CD14-positive monocyte (primary cell): ENCODE data around the gene SIK2. TPM values are rescaled to one million over a fixed set of nuclear protein-coding genes. Genes with fewer than 3 reads are reported as not detected.
A peak's percentile ranks its signal among the peaks of the same experiment; 100 is the strongest.

ENCODE experiments used
- DNase-seq, 3 donors: peaks; one replicate each; pipeline ENCODE4 v3.0.0-alpha.2; 2011 to 2022
- H2AFZ ChIP-seq: 2 replicates; pipeline ENCODE4 v1.6.0; 2012; ENCODE audit warnings: mild to moderate bottlenecking, low read depth, low read length, inconsistent platforms; ENCODE audit not compliant: insufficient read depth, poor library complexity, severe bottlenecking
- H3K27ac ChIP-seq, 2 donors: 1 replicate in 1 of 2; 2 replicates in 1 of 2; pipeline ENCODE4 v1.5.1; 2012 to 2013; ENCODE audit warnings: low read length in 2 of 2, control low read depth in 1 of 2, inconsistent platforms in 1 of 2, low read depth in 1 of 2, mild to moderate bottlenecking in 1 of 2
- H3K27me3 ChIP-seq, 2 donors: one replicate each; pipeline versions ENCODE4 v1.6.0 to v1.6.1; 2011 to 2013; ENCODE audit warnings: low read length in 2 of 2; ENCODE audit not compliant: control insufficient read depth in 2 of 2, insufficient read depth in 2 of 2
- H3K36me3 ChIP-seq, 2 donors: replicated peaks in 1 of 2; 1 replicate in 1 of 2; 2 replicates in 1 of 2; pipeline versions ENCODE4 v1.5.1 to v1.6.1; 2012 to 2013; ENCODE audit warnings: low read length in 2 of 2, control low read depth in 1 of 2, inconsistent platforms in 1 of 2, mild to moderate bottlenecking in 1 of 2; ENCODE audit not compliant: insufficient read depth in 2 of 2, control insufficient read depth in 1 of 2
- H3K4me1 ChIP-seq, 2 donors: 1 replicate in 1 of 2; 2 replicates in 1 of 2; pipeline versions ENCODE4 v1.5.1 to v1.6.1; 2012 to 2013; ENCODE audit warnings: low read length in 2 of 2, control low read depth in 1 of 2, inconsistent platforms in 1 of 2, mild to moderate bottlenecking in 1 of 2, moderate library complexity in 1 of 2; ENCODE audit not compliant: insufficient read depth in 2 of 2, control insufficient read depth in 1 of 2
- H3K4me2 ChIP-seq: replicated peaks from 2 replicates; pipeline ENCODE3; 2012; ENCODE audit warnings: low read length, moderate library complexity, mild to moderate bottlenecking; ENCODE audit not compliant: poor library complexity, severe bottlenecking; ENCODE audit errors: extremely low read depth
- H3K4me3 ChIP-seq, 3 experiments: fragments of 200-600 bp in 1 of 3; sonication (generic) in 1 of 3; replicated peaks in 1 of 3; 1 replicate in 2 of 3; 2 replicates in 1 of 3; pipeline ENCODE4 v1.5.1; 2011 to 2013; ENCODE audit warnings: low read length in 3 of 3, mild to moderate bottlenecking in 3 of 3, control low read depth in 2 of 3, low read depth in 2 of 3, inconsistent platforms in 1 of 3, moderate library complexity in 1 of 3
- H3K79me2 ChIP-seq: 2 replicates; pipeline ENCODE4 v1.6.0; 2012; ENCODE audit warnings: mild to moderate bottlenecking, control low read depth, inconsistent platforms, low read length, moderate library complexity; ENCODE audit not compliant: insufficient read depth
- H3K9ac ChIP-seq: 2 replicates; pipeline ENCODE4 v1.6.0; 2017; ENCODE audit warnings: low read length, mild to moderate bottlenecking; ENCODE audit not compliant: insufficient read depth, poor library complexity, severe bottlenecking
- H3K9me3 ChIP-seq, 2 donors: replicated peaks in 1 of 2; 1 replicate in 1 of 2; 2 replicates in 1 of 2; pipeline versions ENCODE4 v1.5.1 to v1.6.1; 2012 to 2013; ENCODE audit warnings: low read length in 2 of 2, control low read depth in 1 of 2; ENCODE audit not compliant: control insufficient read depth in 1 of 2, insufficient read depth in 1 of 2
- H4K20me1 ChIP-seq: 2 replicates; pipeline ENCODE4 v1.6.0; 2012; ENCODE audit warnings: mild to moderate bottlenecking, low read length, control low read depth, moderate library complexity; ENCODE audit not compliant: insufficient read depth
- H3K27ac Mint-ChIP-seq, 7 donors: one replicate each; pipeline ENCODE4 v1.8.0; 2020; ENCODE audit warnings: mild to moderate bottlenecking in 7 of 7, mixed read lengths in 7 of 7, moderate library complexity in 6 of 7, inconsistent platforms in 2 of 7
- H3K27me3 Mint-ChIP-seq, 3 donors: one replicate each; pipeline ENCODE4 v1.8.0; 2021 to 2022; ENCODE audit warnings: low read depth in 3 of 3, mild to moderate bottlenecking in 3 of 3, mixed read lengths in 3 of 3, moderate library complexity in 3 of 3, inconsistent platforms in 1 of 3
- H3K36me3 Mint-ChIP-seq, 2 donors: one replicate each; pipeline ENCODE4 v1.8.0; 2020; ENCODE audit warnings: mixed read lengths in 2 of 2, inconsistent platforms in 1 of 2, mild to moderate bottlenecking in 1 of 2
- H3K4me1 Mint-ChIP-seq: one replicate; pipeline ENCODE4 v1.8.0; 2020; ENCODE audit warnings: mild to moderate bottlenecking, mixed read lengths
- H3K4me3 Mint-ChIP-seq, 2 donors: one replicate each; pipeline ENCODE4 v1.8.0; 2020; ENCODE audit warnings: mild to moderate bottlenecking in 2 of 2, mixed read lengths in 2 of 2, moderate library complexity in 1 of 2
- H3K9me3 Mint-ChIP-seq, 7 donors: one replicate each; pipeline ENCODE4 v1.8.0; 2020 to 2022; ENCODE audit warnings: mixed read lengths in 7 of 7, mild to moderate bottlenecking in 6 of 7, moderate library complexity in 6 of 7, inconsistent platforms in 2 of 7
- WGBS: methylation state at CpG from one replicate; pipeline ENCODE4 v1.1.5; 2013; ENCODE audit warnings: missing lambda C conversion rate; ENCODE audit not compliant: insufficient coverage; 5-methylcytosine and 5-hydroxymethylcytosine counted together
- intact Hi-C, 2 donors: fragments of 100-400 bp; cut with micrococcal nuclease; formaldehyde crosslinking; loops; one replicate each; pipeline versions ENCODE4 v1.15.0 to v1.15.1; 2023
- polyA plus RNA-seq, 3 donors: library from polyadenylated mRNA; depleted of rRNA in 1 of 3; unstranded in 2 of 3; stranded (reverse) in 1 of 3; fragments of 300-500 nt in 2 of 3; fragments of >200 nt in 1 of 3; fragmentation: Illumina TruSeq in 2 of 3; gene quantifications; 1 replicate in 2 of 3; 2 replicates in 1 of 3; pipeline ENCODE4 v1.2.3, GENCODE V29; 2012 to 2021
- TF ChIP-seq, protein P1 (sequence below): fragments of 200-600 bp; IDR thresholded peaks from one replicate; pipeline ENCODE4 v1.8.0; 2022; ENCODE audit warnings: antibody characterized with exemption, mild to moderate bottlenecking

SIK2 gene
- polyA plus RNA-seq, 3 donors = 0.16 to 8.8 (median 0.23) TPM

DNA sequence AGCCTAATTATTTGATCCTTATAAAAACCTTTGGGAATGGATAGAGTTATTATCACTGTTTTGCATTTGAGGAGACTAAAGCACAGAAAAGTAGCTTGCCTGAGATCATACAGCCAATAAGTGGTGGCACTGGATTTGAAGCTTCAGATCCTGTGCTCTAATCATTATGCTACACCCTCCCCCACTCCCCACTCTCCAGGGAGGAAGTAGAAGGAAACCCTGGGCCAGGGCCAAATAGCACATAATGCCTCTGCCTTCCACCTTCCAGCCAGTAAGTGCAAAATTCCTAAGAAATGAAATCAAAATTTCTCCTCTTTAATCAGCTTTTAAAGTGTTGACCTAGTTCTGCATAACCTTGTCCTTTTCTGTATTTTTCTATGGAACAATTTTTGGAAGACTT is 61.6 kb downstream of the SIK2 start:
- intact Hi-C loops = no loop called here
- peaks cover 0 to 18% of the 10 kb centered on the region in 2 donors for H3K36me3 ChIP-seq
- TF ChIP-seq, protein P1, sequence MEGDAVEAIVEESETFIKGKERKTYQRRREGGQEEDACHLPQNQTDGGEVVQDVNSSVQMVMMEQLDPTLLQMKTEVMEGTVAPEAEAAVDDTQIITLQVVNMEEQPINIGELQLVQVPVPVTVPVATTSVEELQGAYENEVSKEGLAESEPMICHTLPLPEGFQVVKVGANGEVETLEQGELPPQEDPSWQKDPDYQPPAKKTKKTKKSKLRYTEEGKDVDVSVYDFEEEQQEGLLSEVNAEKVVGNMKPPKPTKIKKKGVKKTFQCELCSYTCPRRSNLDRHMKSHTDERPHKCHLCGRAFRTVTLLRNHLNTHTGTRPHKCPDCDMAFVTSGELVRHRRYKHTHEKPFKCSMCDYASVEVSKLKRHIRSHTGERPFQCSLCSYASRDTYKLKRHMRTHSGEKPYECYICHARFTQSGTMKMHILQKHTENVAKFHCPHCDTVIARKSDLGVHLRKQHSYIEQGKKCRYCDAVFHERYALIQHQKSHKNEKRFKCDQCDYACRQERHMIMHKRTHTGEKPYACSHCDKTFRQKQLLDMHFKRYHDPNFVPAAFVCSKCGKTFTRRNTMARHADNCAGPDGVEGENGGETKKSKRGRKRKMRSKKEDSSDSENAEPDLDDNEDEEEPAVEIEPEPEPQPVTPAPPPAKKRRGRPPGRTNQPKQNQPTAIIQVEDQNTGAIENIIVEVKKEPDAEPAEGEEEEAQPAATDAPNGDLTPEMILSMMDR = no peak
- H3K27me3 Mint-ChIP-seq = no peaks in the 10 kb centered on the region
- no peak for DNase-seq
- no peaks in the 10 kb centered on the region for H3K79me2 ChIP-seq
- H3K9me3 Mint-ChIP-seq = no peaks in the 10 kb centered on the region
- no peak overlapping the region for H3K4me3 Mint-ChIP-seq
- no peaks in the 10 kb centered on the region for H3K9me3 ChIP-seq
- peak overlapping the region in 2 of 7 donors; percentile 13 to 62 for H3K27ac Mint-ChIP-seq
- peaks cover 8% of the 10 kb centered on the region for H3K4me1 Mint-ChIP-seq
- H4K20me1 ChIP-seq = peaks cover 34% of the 10 kb centered on the region
- H3K9ac ChIP-seq = no peak overlapping the region
- no peaks in the 10 kb centered on the region for H3K27me3 ChIP-seq
- H3K27ac ChIP-seq = no peak overlapping the region
- no peaks in the 10 kb centered on the region for H3K4me1 ChIP-seq
- no peak overlapping the region for H2AFZ ChIP-seq
- H3K36me3 Mint-ChIP-seq = peaks cover 18 to 22% of the 10 kb centered on the region in 2 donors
- no peak overlapping the region for H3K4me3 ChIP-seq
- H3K4me2 ChIP-seq = no peak overlapping the region

DNA sequence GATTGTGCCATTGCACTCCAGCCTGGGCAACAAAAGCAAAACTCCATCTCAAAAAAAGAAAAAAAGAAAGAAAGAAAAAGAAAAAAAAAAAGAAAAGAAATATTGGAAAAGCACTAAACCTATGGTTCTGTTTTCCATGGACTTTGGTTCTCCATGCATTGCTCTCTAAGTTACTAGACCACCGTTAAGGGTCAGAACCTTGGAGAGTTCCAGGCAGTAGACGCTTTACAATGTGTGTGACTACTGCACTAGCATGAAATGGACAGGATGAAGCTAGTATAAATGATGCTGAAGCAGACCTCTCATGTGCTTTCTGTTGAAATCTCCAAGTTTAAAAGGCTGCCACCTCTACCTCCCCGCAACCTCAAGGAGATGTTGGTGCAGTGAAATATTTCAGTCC is 63.5 kb downstream of the SIK2 start:
- Histone ChIP-seq H3K79me2 (no peaks in the 10 kb centered on the region), H3K9ac (no peak overlapping the region), H3K9me3 (no peaks in the 10 kb centered on the region), H3K27me3 (no peaks in the 10 kb centered on the region), H3K4me2 (no peak overlapping the region), H4K20me1 (peaks cover 33% of the 10 kb centered on the region), H3K4me1 (no peaks in the 10 kb centered on the region), H2AFZ (no peak overlapping the region), H3K4me3 (no peak overlapping the region), H3K27ac (peak overlapping the region in 1 of 2 donors; percentile 11), H3K36me3 (peaks cover under 1 to 18% of the 10 kb centered on the region in 2 donors)
- peaks cover 18 to 22% of the 10 kb centered on the region in 2 donors for H3K36me3 Mint-ChIP-seq
- intact Hi-C loops = no loop called here
- H3K4me1 Mint-ChIP-seq = peaks cover 5% of the 10 kb centered on the region
- H3K27ac Mint-ChIP-seq = no peak overlapping the region
- no peak overlapping the region for H3K4me3 Mint-ChIP-seq
- WGBS = 100% methylated on average over 1 of the region's 3 CpGs
- H3K9me3 Mint-ChIP-seq = no peaks in the 10 kb centered on the region
- TF ChIP-seq, protein P1 = no peak
- no peaks in the 10 kb centered on the region for H3K27me3 Mint-ChIP-seq
- no peak for DNase-seq
